ENCODE data around the gene FAM111A. TPM values are rescaled to one million over a fixed set of nuclear protein-coding genes. Genes with fewer than 3 reads are reported as not detected.

FAM111A gene
- total and polyA plus RNA-seq, 5 experiments from 2014 or later = 21.7 to 117 (median 26.4) TPM

- peak overlapping the region in 5 of 10 donors; percentile 53 to 100 (median 76) for H3K27ac Mint-ChIP-seq
- POLR2A ChIA-PET = interaction anchor here (1.3 to 1.6 kb wide), 2 partner anchors 11 to 26 kb away, joined by 3 to 4 read pairs; no protein-coding TSS in a partner anchor
- ATAC-seq = no peak
- peaks cover 4 to 33% (median 13%) of the 10 kb centered on the region in 3 donors for H3K36me3 Mint-ChIP-seq
- no peak for DNase-seq
- H3K4me3 Mint-ChIP-seq = peak overlapping the region; percentile 62 to 99 (median 97)
- H3K27me3 Mint-ChIP-seq = no peaks in the 10 kb centered on the region
- no peaks in the 10 kb centered on the region for H3K9me3 Mint-ChIP-seq
- H3K4me1 Mint-ChIP-seq = peaks cover 29 to 75% (median 52%) of the 10 kb centered on the region in 4 donors
Observed at GRCh38 chr11:59145534-59145933, 2.9 kb downstream of the FAM111A start.

DNA sequence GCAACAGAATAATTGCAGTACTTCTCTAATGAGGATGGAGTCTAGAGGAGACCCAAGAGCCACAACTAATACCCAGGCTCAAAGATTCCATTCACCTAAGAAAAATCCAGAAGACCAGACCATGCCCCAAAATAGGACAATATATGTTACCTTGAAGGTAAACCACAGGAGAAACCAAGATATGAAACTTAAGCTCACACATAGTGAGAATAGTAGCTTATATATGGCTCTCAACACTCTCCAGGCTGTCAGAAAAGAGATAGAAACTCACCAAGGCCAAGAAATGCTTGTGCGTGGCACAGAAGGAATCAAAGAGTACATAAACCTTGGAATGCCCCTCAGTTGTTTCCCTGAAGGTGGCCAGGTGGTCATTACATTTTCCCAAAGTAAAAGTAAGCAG, 9.1 kb downstream of the FAM111A start:
- Mint-ChIP-seq H3K4me3 (no peak overlapping the region), H3K9me3 (no peaks in the 10 kb centered on the region), H3K27ac (peak overlapping the region in 4 of 10 donors; percentile 22 to 61 (median 41)), H3K36me3 (peaks cover 7 to 53% (median 13%) of the 10 kb centered on the region in 3 donors), H3K27me3 (no peaks in the 10 kb centered on the region), H3K4me1 (peaks cover 1 to 37% (median 3%) of the 10 kb centered on the region in 4 donors)
- POLR2A ChIA-PET = no interaction called here
- DNase-seq (no peak), ATAC-seq (no peak)

DNA sequence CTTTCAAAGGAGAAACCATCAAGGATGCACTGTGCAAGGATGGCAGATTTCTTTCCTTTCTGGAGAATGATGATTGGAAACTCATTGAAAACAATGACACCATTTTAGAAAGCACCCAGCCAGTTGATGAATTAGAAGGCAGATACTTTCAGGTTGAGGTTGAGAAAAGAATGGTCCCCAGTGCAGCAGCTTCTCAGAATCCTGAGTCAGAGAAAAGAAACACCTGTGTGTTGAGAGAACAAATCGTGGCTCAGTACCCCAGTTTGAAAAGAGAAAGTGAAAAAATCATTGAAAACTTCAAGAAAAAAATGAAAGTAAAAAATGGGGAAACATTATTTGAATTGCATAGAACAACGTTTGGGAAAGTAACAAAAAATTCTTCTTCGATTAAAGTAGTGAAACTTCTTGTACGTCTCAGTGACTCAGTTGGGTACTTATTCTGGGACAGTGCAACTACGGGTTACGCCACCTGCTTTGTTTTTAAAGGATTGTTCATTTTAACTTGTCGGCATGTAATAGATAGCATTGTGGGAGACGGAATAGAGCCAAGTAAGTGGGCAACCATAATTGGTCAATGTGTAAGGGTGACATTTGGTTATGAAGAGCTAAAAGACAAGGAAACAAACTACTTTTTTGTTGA, 9.8 kb downstream of the FAM111A start:
- DNase-seq (no peak), ATAC-seq (no peak)
- peak overlapping the region in 2 of 10 donors; percentile 9 to 34 for H3K4me3 Mint-ChIP-seq
- H3K27ac Mint-ChIP-seq = peak overlapping the region in 3 of 10 donors; percentile 1 to 49 (median 12)
- no peaks in the 10 kb centered on the region for H3K27me3 Mint-ChIP-seq
- peaks cover 7 to 48% (median 12%) of the 10 kb centered on the region in 3 donors for H3K36me3 Mint-ChIP-seq
- peaks cover 0 to 33% (median 2%) of the 10 kb centered on the region in 4 donors for H3K4me1 Mint-ChIP-seq
- H3K9me3 Mint-ChIP-seq = no peaks in the 10 kb centered on the region
- POLR2A ChIA-PET = no interaction called here

- DNase-seq (no peak), ATAC-seq (no peak)
- Mint-ChIP-seq H3K36me3 (peaks cover 3 to 28% (median 4%) of the 10 kb centered on the region in 3 donors), H3K4me1 (peaks cover 4 to 28% (median 9%) of the 10 kb centered on the region in 4 donors), H3K27ac (no peak overlapping the region), H3K4me3 (no peak overlapping the region), H3K27me3 (no peaks in the 10 kb centered on the region), H3K9me3 (no peaks in the 10 kb centered on the region)
- POLR2A ChIA-PET = no interaction called here
Observed at GRCh38 chr11:59154610-59155009, 12.0 kb downstream of the FAM111A start.

DNA sequence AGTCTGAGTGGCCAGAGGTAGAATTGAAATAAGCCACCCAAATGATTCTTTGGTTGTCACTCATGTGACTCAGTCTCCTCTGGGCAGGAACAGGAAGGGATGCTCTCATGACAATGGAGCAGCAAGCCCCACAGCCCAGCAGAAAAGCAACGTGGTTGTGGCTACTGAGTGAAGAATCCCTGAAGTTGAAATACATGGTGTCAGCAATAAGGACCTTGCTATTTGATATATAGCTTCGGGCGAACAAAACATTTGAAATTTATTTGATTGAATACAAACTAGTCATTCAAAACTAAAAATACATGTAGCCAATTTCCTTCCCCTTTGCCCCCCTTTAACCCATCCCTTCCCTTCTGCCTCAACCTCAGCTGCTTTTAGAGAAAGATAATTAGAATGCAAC, 14.8 kb downstream of the FAM111A start:
- Mint-ChIP-seq H3K36me3 (peaks cover 0 to 5% (median 0%) of the 10 kb centered on the region in 3 donors), H3K4me3 (no peak overlapping the region), H3K9me3 (no peaks in the 10 kb centered on the region), H3K27me3 (peaks cover 0 to 12% (median 6%) of the 10 kb centered on the region in 5 donors), H3K4me1 (peaks cover 4 to 22% (median 9%) of the 10 kb centered on the region in 4 donors), H3K27ac (peak overlapping the region in 1 of 10 donors; percentile 17)
- DNase-seq (no peak), ATAC-seq (no peak)
- POLR2A ChIA-PET = no interaction called here

GRCh38 chr11:59158206-59159068, 15.8 kb downstream of the FAM111A start:
- peaks cover 4 to 14% (median 8%) of the 10 kb centered on the region in 4 donors for H3K4me1 Mint-ChIP-seq
- no peaks in the 10 kb centered on the region for H3K36me3 Mint-ChIP-seq
- POLR2A ChIA-PET = no interaction called here
- peak in 9 of 10 donors; percentile 40 to 79 (median 65) for DNase-seq
- peak; percentile 98 to 99 for ATAC-seq
- peaks cover 0 to 17% (median 7%) of the 10 kb centered on the region in 5 donors for H3K27me3 Mint-ChIP-seq
- H3K27ac Mint-ChIP-seq = peak overlapping the region in 6 of 10 donors; percentile 5 to 70 (median 48)
- peak overlapping the region in 2 of 10 donors; percentile 3 to 52 for H3K4me3 Mint-ChIP-seq
- no peaks in the 10 kb centered on the region for H3K9me3 Mint-ChIP-seq

DNA sequence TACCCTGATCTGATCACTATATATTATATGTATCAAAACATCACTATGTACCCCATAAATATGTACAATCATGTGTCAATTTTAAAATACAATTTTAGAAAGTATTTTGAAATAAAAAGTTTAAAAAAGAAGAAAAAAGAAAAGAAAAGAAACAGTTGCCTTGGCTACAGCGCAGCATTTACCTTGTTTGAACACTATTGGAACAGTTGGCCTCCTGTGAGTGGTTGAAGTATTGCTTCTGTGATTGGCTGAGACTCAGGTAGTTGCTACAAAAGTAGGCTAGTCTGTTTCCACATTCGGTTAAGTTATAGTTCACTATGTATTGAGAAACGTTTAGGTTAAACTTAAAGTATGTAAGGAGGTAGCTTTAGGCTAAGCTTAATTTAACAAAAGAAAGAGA, 21.4 kb downstream of the FAM111A start:
- Mint-ChIP-seq H3K36me3 (no peaks in the 10 kb centered on the region), H3K9me3 (no peaks in the 10 kb centered on the region), H3K27ac (no peak overlapping the region), H3K4me3 (no peak overlapping the region), H3K4me1 (no peaks in the 10 kb centered on the region), H3K27me3 (peaks cover 5 to 38% (median 13%) of the 10 kb centered on the region in 5 donors)
- no peak for DNase-seq
- no peak for ATAC-seq
- POLR2A ChIA-PET = interaction anchor here (1.2 kb wide), 1 partner anchor 11 kb away, joined by 3 read pairs; no protein-coding TSS in a partner anchor

DNA sequence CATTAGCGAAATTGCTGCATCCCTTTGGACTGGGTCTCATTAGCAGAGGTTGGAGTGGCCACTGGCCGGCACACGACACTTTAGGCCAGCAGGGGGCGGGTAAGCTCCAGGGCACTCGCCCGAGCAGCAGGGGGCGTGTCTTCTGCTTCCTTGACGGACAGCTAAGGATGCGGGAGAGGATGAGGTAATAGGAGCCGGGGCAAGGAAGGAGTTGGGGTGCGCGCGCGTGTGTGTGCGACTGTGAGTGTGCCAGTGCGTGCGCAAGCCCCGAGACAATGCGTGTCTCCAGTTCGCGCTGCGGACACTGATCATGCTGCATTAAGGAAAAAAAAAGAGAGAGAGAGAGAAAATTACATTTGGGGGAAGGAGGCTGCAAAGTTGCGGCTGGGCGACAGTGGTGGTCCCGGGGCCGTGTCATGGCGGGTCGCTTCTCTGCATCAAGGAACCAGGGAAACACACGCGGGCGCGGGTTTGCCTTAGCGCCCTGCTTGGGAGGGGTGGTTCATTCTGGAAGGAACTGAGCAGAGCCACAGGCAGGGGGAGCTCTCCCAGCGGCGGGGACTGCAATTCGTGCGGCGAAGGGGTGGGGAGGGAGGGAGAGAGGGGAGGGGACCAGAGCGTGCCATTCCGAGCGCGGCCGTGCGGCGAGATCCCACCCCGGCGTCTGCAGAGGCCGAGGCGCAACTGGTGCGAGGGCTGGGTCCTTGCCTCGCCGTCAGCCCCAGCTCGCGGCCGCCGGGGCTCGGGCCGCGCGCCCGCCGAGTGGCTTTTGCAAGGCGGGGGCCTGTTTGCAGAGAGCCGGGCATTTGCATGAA, 29.1 kb downstream of the FAM111A start, which contains the start of gene DTX4:
Gene DTX4, plus strand, starts transcription at position 625 of the 815 bp plus-strand sequence. CDS start 464 bp downstream, outside the sequence.
- Mint-ChIP-seq H3K9me3 (no peaks in the 10 kb centered on the region), H3K27me3 (peaks cover 0 to 11% (median 0%) of the 10 kb centered on the region in 5 donors), H3K4me3 (peak within 1 kb of the TSS; percentile 79 to 95 (median 90)), H3K36me3 (no peaks in the 10 kb centered on the region), H3K27ac (peak within 1 kb of the TSS in 7 of 10 donors; percentile 34 to 86 (median 58)), H3K4me1 (peaks cover 6 to 17% (median 12%) of the 10 kb centered on the region in 4 donors)
- ATAC-seq (peak; percentile 85 to 89), DNase-seq (peak; percentile 78 to 93 (median 85))
- POLR2A ChIA-PET = interaction anchor here (0.8 to 1.2 kb wide), 5 partner anchors 27 to 258 kb away, joined by 3 to 4 read pairs (median 3); no protein-coding TSS in a partner anchor

DNA sequence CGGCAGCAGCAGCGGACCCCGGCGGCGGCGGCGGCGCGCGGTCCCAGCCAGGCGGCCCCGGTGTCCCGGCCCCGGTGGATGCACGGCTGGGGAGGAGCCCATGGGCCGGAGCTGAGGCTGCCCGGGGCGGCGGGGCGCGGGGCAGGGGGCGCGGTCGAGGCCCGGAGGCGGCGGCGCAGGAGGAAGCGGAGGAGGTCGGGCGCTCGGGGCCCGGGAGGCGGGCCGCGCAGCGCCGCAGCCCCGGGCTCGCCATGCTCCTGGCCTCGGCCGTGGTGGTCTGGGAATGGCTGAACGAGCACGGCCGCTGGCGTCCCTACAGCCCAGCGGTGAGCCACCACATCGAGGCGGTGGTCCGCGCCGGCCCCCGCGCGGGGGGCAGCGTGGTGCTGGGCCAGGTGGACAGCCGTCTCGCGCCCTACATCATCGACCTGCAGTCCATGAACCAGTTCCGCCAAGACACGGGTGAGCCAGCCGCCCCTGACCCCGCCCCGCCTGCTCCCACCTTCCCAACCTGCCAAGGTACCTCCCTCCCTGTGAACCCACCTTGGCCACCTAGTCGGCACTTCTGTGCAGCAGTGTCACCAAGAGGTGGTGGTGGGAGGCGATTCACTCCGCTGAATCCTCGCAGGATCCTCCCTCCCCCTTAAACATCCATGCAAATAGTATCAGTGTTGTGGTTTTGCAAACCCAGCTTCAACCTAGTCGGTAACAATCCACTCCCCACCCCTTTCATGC, 29.9 kb downstream of the FAM111A start:
- H3K36me3 Mint-ChIP-seq = no peaks in the 10 kb centered on the region
- peaks cover 6 to 17% (median 12%) of the 10 kb centered on the region in 4 donors for H3K4me1 Mint-ChIP-seq
- H3K4me3 Mint-ChIP-seq = peak overlapping the region; percentile 79 to 95 (median 90)
- no peaks in the 10 kb centered on the region for H3K9me3 Mint-ChIP-seq
- POLR2A ChIA-PET = interaction anchor here (1.0 kb wide), 2 partner anchors 36 to 77 kb away, joined by 3 read pairs; no protein-coding TSS in a partner anchor
- peak; percentile 29 to 43 for ATAC-seq
- DNase-seq = peak in 7 of 10 donors; percentile 10 to 68 (median 27)
- H3K27me3 Mint-ChIP-seq = peaks cover 0 to 8% (median 0%) of the 10 kb centered on the region in 5 donors
- H3K27ac Mint-ChIP-seq = peak overlapping the region in 7 of 10 donors; percentile 34 to 86 (median 58)

GRCh38 chr11:59173080-59173963, 30.7 kb downstream of the FAM111A start:
- Mint-ChIP-seq H3K36me3 (no peaks in the 10 kb centered on the region), H3K9me3 (no peaks in the 10 kb centered on the region), H3K27me3 (peaks cover 0 to 8% (median 0%) of the 10 kb centered on the region in 5 donors), H3K4me1 (peaks cover 6 to 17% (median 12%) of the 10 kb centered on the region in 4 donors), H3K4me3 (peak overlapping the region; percentile 79 to 95 (median 90)), H3K27ac (peak overlapping the region in 7 of 10 donors; percentile 34 to 86 (median 58))
- peak in 2 of 10 donors; percentile 1 to 39 for DNase-seq
- POLR2A ChIA-PET = no interaction called here
- ATAC-seq = no peak

Data from naive thymus-derived CD8-positive, alpha-beta T cell (primary cell).